Pancreas (tissue), 10 donors: ENCODE data around the gene RNF220. TPM values are rescaled to one million over a fixed set of nuclear protein-coding genes. Genes with fewer than 3 reads are reported as not detected.
"Not testable (repeated sequence)": the region's sequence is repeated elsewhere in the genome, so short reads cannot be mapped to it uniquely, and the experiment has no call there.

Experiments used
- ATAC-seq, 4 donors: fragments of 200-7000 bp; cut with Tn5 transposase; one replicate each; pipeline versions ENCODE4 v1.8.0 to v1.9.1; 2020; ENCODE audit warnings: mild to moderate bottlenecking in 4 of 4, moderate library complexity in 4 of 4
- DNase-seq, 6 donors: peaks; one replicate each; pipeline ENCODE4 v3.0.0-alpha.2; 2020
- FAIRE-seq: peaks from 2 replicates; lab custom pipeline; 2012; peaks lifted over from hg19 to GRCh38; lab: Jason Lieb, UNC
- H3K27ac ChIP-seq, 4 donors: fragments of 200-600 bp; sonication (generic); 1 replicate in 3 of 4; 2 replicates in 1 of 4; pipeline versions ENCODE4 v1.5.0 to v1.8.0; 2020
- H3K27me3 ChIP-seq, 4 donors: fragments of 200-600 bp; one replicate each; pipeline ENCODE4 v1.8.0; 2021
- H3K36me3 ChIP-seq, 3 donors: fragments of 200-600 bp; sonication (generic) in 1 of 3; one replicate each; pipeline versions ENCODE4 v1.5.0 to v1.8.0; 2020 to 2021
- H3K4me1 ChIP-seq, 3 donors: fragments of 200-600 bp; one replicate each; pipeline ENCODE4 v1.8.0; 2021
- H3K4me3 ChIP-seq, 4 donors: fragments of 200-600 bp; sonication (generic) in 2 of 4; one replicate each; pipeline versions ENCODE4 v1.5.0 to v1.8.0; 2020 to 2021
- H3K9me3 ChIP-seq, 4 donors: fragments of 200-600 bp; one replicate each; pipeline ENCODE4 v1.8.0; 2021
- WGBS, 2 donors: extraction: QIAGEN DNeasy Blood & Tissue Kit; methylation state at CpG; one replicate each; pipeline ENCODE4 v1.1.7; 2013; 5-methylcytosine and 5-hydroxymethylcytosine counted together
- intact Hi-C, 3 donors: fragments of 100-400 bp; cut with DNase I; formaldehyde crosslinking; loops; one replicate each; pipeline versions ENCODE4 v1.11.1 to v1.14.2; 2022
- polyA plus RNA-seq, 2 donors: library from polyadenylated mRNA; stranded (reverse); fragments of 200-250 nt; gene quantifications; one replicate each; pipeline ENCODE4 v1.2.3, GENCODE V29; 2013
- total RNA-seq, 6 donors: library from RNA; stranded (reverse); fragmentation: NEBNext Ultra II Directional in 4 of 6; extraction: Animal tissue kit (Norgen Biotek cat#: 25700) in 4 of 6; gene quantifications; one replicate each; pipeline versions ENCODE4 v1.2.1 to v1.2.4, GENCODE V29; 2021 to 2023
- TF ChIP-seq, protein P1 (sequence below), 4 donors: fragments of 200-600 bp; sonication (generic) in 3 of 4; IDR thresholded peaks; one replicate each; pipeline versions ENCODE4 v1.5.0 to v1.8.0; 2021; ENCODE audit warnings: antibody characterized with exemption in 4 of 4
- donor health status: healthy with polysubstance abuse.
- donor health status: DM: no; HTN: no; CAD: no; lungs with moderate emphysema.
- donor health status: DM: no; HTN: no; CAD: no.
- donor health status: control.
- donor health status: control.
- donor health status: Bipolar disorder and iron deficiency.
- donor health status: DM: yes; HTN: yes; CAD: no.
- donor health status: DM: no; HTN: no; CAD: no.
- donor health status: DM: no; HTN: no; CAD: no.
- donor health status: DM: yes; HTN: yes; CAD: no.

RNF220 gene
- total and polyA plus RNA-seq, 8 donors = 22.3 to 43.2 (median 33.0) TPM

DNA sequence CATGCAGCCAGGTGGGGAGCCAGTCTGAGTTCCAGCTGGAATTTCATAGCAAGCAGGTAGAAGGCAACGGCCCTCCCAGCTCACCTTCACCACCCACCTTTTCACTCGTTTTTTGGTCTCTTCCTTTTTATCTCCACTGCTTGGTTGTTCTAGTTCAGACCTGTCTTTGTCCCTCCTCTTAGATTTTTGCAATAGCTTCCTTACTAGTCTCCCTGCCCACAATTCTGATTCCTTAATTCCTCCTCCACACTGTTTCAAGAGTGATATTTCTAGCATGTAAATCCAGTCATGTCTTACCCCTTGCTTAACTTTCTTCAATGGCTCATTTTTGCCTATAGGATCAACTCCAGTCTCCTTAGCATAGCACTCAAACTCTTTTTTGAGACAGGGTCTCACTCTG lies 149.7 kb downstream of the RNF220 start:
- H3K36me3 ChIP-seq = no peaks in the 10 kb centered on the region
- no peaks in the 10 kb centered on the region for H3K27me3 ChIP-seq
- H3K9me3 ChIP-seq = no peaks in the 10 kb centered on the region
- 23 to 34% methylated on average over 2 of the region's 2 CpGs for WGBS, 2 donors
- no peaks in the 10 kb centered on the region for H3K4me1 ChIP-seq
- no peak overlapping the region for H3K4me3 ChIP-seq
- TF ChIP-seq, protein P1, sequence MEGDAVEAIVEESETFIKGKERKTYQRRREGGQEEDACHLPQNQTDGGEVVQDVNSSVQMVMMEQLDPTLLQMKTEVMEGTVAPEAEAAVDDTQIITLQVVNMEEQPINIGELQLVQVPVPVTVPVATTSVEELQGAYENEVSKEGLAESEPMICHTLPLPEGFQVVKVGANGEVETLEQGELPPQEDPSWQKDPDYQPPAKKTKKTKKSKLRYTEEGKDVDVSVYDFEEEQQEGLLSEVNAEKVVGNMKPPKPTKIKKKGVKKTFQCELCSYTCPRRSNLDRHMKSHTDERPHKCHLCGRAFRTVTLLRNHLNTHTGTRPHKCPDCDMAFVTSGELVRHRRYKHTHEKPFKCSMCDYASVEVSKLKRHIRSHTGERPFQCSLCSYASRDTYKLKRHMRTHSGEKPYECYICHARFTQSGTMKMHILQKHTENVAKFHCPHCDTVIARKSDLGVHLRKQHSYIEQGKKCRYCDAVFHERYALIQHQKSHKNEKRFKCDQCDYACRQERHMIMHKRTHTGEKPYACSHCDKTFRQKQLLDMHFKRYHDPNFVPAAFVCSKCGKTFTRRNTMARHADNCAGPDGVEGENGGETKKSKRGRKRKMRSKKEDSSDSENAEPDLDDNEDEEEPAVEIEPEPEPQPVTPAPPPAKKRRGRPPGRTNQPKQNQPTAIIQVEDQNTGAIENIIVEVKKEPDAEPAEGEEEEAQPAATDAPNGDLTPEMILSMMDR (IDR thresholded peaks at IDR 0.05) = no peak
- no peak for DNase-seq
- no peak for FAIRE-seq
- ATAC-seq = no peak
- no peak overlapping the region for H3K27ac ChIP-seq
- intact Hi-C loops = no loop called here

DNA sequence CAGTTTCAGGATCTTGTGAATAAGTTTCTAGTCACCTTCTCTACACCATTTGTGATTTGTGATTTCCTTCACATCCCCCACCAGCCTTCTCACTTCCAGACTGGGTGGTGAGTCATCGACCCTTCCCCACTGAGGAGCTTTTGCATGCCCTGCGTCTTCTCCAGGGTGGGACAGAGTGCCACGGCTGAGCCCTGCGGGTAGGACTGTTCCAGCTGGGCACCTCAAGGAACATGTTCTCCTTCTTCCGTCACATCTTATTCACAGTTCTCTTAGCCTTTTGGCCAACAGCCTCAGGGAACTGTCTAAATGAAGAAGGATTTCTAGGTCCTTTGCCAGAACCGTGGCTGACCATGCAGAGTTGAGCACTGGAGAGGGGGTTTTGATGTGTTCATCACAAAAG lies 152.7 kb downstream of the RNF220 start:
- H3K4me3 ChIP-seq = no peak overlapping the region
- WGBS, 2 donors = 60 to 74% methylated on average over 6 of the region's 6 CpGs
- no peak for FAIRE-seq

GRCh38 chr1:44558883-44559282 lies 153.8 kb downstream of the RNF220 start:
- FAIRE-seq = no peak
- Histone ChIP-seq H3K4me1 (no peaks in the 10 kb centered on the region), H3K36me3 (no peaks in the 10 kb centered on the region), H3K4me3 (no peak overlapping the region), H3K27me3 (no peaks in the 10 kb centered on the region), H3K9me3 (no peaks in the 10 kb centered on the region), H3K27ac (no peak overlapping the region)
- no peak for DNase-seq
- ATAC-seq = no peak
- 75% methylated on average over 6 of the region's 6 CpGs for WGBS, 2 donors
- intact Hi-C loops = no loop called here
- TF ChIP-seq, protein P1 (IDR thresholded peaks at IDR 0.05) = no peak

More for the DNA sequence above, 152.7 kb downstream of the RNF220 start:
- no peaks in the 10 kb centered on the region for H3K36me3 ChIP-seq
- TF ChIP-seq, protein P1 (IDR thresholded peaks at IDR 0.05) = no peak
- no peak overlapping the region for H3K27ac ChIP-seq
- H3K9me3 ChIP-seq = no peaks in the 10 kb centered on the region
- no peaks in the 10 kb centered on the region for H3K4me1 ChIP-seq
- H3K27me3 ChIP-seq = no peaks in the 10 kb centered on the region
- DNase-seq (no peak), ATAC-seq (no peak)
- intact Hi-C loops = no loop called here

- Histone ChIP-seq H3K9me3 (no peaks in the 10 kb centered on the region), H3K4me1 (no peaks in the 10 kb centered on the region), H3K36me3 (no peaks in the 10 kb centered on the region), H3K27ac (no peak overlapping the region), H3K4me3 (no peak overlapping the region), H3K27me3 (no peaks in the 10 kb centered on the region)
- WGBS, 2 donors = 73 to 74% methylated on average over 13 of the region's 13 CpGs
- DNase-seq = no peak
- intact Hi-C loops = no loop called here
- no peak for ATAC-seq
- TF ChIP-seq, protein P1 (IDR thresholded peaks at IDR 0.05) = no peak
- FAIRE-seq = no peak
Observed at GRCh38 chr1:44559330-44559729, 154.3 kb downstream of the RNF220 start.

- FAIRE-seq = no peak
- TF ChIP-seq, protein P1 (IDR thresholded peaks at IDR 0.05) = no peak
- H3K27ac ChIP-seq = no peak overlapping the region
Observed at GRCh38 chr1:44559913-44560312, 154.9 kb downstream of the RNF220 start.

DNA sequence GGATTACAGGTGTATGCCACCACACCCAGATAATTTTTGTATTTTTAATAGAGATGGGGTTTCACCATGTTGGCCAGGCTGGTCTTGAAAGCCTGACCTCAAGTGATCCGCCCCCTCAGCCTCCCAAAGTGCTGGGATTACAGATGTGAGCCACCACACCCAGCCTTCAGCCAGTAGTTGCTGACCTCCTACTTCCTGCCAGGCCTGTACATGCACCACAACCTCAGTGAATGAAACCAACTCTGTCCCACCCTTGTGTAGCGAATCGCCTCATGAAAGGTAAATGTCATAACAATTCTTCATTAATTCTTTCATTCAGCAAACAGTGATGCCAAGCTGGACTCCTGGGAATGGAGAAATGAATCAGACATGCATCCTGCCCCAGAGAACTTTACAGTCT lies 155.6 kb downstream of the RNF220 start:
- FAIRE-seq, H3K4me3 ChIP-seq, H3K9me3 ChIP-seq, intact Hi-C loops, ATAC-seq, DNase-seq, H3K36me3 ChIP-seq, H3K27ac ChIP-seq, H3K27me3 ChIP-seq, H3K4me1 ChIP-seq: not testable (repeated sequence)
- WGBS, 2 donors = 83 to 87% methylated on average over 3 of the region's 3 CpGs

More at GRCh38 chr1:44559913-44560312, 154.9 kb downstream of the RNF220 start:
- no peak for ATAC-seq
- intact Hi-C loops = no loop called here
- Histone ChIP-seq H3K27me3 (no peaks in the 10 kb centered on the region), H3K4me3 (no peak overlapping the region), H3K9me3 (no peaks in the 10 kb centered on the region), H3K36me3 (no peaks in the 10 kb centered on the region), H3K4me1 (no peaks in the 10 kb centered on the region)
- no peak for DNase-seq
- 55 to 57% methylated on average over 6 of the region's 6 CpGs for WGBS, 2 donors
